Endothelial cell (in vitro differentiated cells): ENCODE measurements around the gene ZEB1. TPM values are rescaled to one million over a fixed set of nuclear protein-coding genes. Genes with fewer than 3 reads are reported as not detected.

Source experiments
- DNase-seq: peaks from one replicate; pipeline ENCODE4 v3.0.0; 2021; ENCODE audit warnings: low spot score
- H3K27ac Mint-ChIP-seq: one replicate; pipeline ENCODE4 v1.8.0; 2021; ENCODE audit warnings: mixed read lengths, inconsistent platforms; ENCODE audit not compliant: unreplicated experiment
- H3K27me3 Mint-ChIP-seq: one replicate; pipeline ENCODE4 v1.8.0; 2021; ENCODE audit warnings: mild to moderate bottlenecking, moderate library complexity, mixed read lengths, inconsistent platforms; ENCODE audit not compliant: unreplicated experiment
- H3K36me3 Mint-ChIP-seq: one replicate; pipeline ENCODE4 v1.8.0; 2021; ENCODE audit warnings: mild to moderate bottlenecking, low read depth, mixed read lengths, inconsistent platforms; ENCODE audit not compliant: unreplicated experiment
- H3K4me1 Mint-ChIP-seq: one replicate; pipeline ENCODE4 v1.8.0; 2021; ENCODE audit warnings: mild to moderate bottlenecking, mixed read lengths, inconsistent platforms; ENCODE audit not compliant: unreplicated experiment
- H3K4me3 Mint-ChIP-seq: one replicate; pipeline ENCODE4 v1.8.0; 2021; ENCODE audit warnings: mild to moderate bottlenecking, mixed read lengths, inconsistent platforms; ENCODE audit not compliant: unreplicated experiment
- H3K9me3 Mint-ChIP-seq: one replicate; pipeline ENCODE4 v1.8.0; 2021; ENCODE audit warnings: mixed read lengths, inconsistent platforms; ENCODE audit not compliant: unreplicated experiment
- total RNA-seq: library from RNA; stranded (reverse); fragmentation: NEBNext Ultra II Directional; extraction: Animal tissue kit (Norgen Biotek cat#: 25700); gene quantifications from one replicate; pipeline ENCODE4 v1.2.1, GENCODE V29; 2021; ENCODE audit not compliant: unreplicated experiment
- TF ChIP-seq, protein P1 (sequence below): fragments of 200-600 bp; sonication (generic); IDR thresholded peaks from one replicate; pipeline ENCODE4 v1.5.0; 2021; ENCODE audit warnings: antibody characterized with exemption; ENCODE audit not compliant: unreplicated experiment

The ZEB1 gene
- total RNA-seq, 1 donor from 2014 or later, result 76.6 TPM

DNA sequence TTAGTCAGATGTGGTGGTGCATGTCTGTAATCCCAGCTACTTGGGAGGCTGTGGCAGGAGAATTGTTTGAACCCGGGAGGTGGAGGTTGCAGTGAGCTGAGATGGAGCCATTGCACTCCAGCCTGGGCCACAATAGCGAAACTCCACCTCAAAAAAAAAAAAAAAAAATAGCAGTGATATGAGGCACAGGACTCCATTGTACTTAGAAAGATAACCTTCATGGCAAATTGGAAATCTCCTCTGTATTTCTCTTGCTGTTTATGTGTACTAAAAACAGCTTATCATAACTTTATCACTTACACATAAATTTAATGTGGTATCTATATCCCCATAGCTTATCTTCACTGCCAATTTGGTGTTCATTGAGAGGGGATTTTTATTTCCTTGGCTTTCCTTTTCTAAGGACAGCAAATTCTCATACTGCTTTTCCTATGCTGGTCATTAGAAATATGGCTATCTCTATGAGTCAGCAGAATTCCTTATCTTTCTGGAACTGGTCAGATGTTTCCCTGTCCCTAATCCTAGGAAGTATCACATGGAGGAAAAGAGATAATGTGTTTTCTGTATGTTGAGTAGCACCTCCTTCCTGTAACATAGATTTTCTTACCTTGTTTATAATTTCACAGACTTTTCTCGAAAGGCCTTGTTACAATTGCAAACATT lies 40.6 kb upstream of the ZEB1 start:
- Mint-ChIP-seq H3K36me3 (peaks cover 5% of the 10 kb centered on the region), H3K27ac (peak overlapping the region; percentile 95), H3K27me3 (no peaks in the 10 kb centered on the region), H3K9me3 (no peaks in the 10 kb centered on the region), H3K4me3 (no peak overlapping the region), H3K4me1 (peaks cover 21% of the 10 kb centered on the region)
- no peak for DNase-seq
- TF ChIP-seq, protein P1, sequence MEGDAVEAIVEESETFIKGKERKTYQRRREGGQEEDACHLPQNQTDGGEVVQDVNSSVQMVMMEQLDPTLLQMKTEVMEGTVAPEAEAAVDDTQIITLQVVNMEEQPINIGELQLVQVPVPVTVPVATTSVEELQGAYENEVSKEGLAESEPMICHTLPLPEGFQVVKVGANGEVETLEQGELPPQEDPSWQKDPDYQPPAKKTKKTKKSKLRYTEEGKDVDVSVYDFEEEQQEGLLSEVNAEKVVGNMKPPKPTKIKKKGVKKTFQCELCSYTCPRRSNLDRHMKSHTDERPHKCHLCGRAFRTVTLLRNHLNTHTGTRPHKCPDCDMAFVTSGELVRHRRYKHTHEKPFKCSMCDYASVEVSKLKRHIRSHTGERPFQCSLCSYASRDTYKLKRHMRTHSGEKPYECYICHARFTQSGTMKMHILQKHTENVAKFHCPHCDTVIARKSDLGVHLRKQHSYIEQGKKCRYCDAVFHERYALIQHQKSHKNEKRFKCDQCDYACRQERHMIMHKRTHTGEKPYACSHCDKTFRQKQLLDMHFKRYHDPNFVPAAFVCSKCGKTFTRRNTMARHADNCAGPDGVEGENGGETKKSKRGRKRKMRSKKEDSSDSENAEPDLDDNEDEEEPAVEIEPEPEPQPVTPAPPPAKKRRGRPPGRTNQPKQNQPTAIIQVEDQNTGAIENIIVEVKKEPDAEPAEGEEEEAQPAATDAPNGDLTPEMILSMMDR, result no peak

DNA sequence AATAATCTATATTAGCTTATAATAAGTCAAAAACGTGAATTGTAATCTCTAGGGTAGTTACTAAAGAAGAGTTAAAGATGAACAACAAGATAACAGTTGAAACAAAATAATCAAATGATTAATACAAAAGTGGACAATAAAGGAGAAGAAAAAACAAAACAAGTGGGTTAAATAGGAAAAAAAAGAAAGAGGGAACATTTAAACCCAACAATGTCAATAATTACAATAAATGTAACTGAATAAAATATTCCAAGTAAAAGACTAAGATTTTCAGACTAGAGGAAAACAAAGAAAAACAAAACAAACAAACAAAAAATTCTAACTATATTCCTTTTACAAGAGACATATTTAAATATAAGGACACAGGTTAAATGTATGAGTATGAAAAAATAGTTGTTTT lies 38.0 kb upstream of the ZEB1 start:
- no peak overlapping the region for H3K27ac Mint-ChIP-seq
- H3K36me3 Mint-ChIP-seq, result peaks cover 5% of the 10 kb centered on the region
- TF ChIP-seq, protein P1, result no peak
- H3K4me1 Mint-ChIP-seq, result peaks cover 16% of the 10 kb centered on the region
- no peak overlapping the region for H3K4me3 Mint-ChIP-seq
- DNase-seq, result no peak
- no peaks in the 10 kb centered on the region for H3K9me3 Mint-ChIP-seq
- H3K27me3 Mint-ChIP-seq, result no peaks in the 10 kb centered on the region

DNA sequence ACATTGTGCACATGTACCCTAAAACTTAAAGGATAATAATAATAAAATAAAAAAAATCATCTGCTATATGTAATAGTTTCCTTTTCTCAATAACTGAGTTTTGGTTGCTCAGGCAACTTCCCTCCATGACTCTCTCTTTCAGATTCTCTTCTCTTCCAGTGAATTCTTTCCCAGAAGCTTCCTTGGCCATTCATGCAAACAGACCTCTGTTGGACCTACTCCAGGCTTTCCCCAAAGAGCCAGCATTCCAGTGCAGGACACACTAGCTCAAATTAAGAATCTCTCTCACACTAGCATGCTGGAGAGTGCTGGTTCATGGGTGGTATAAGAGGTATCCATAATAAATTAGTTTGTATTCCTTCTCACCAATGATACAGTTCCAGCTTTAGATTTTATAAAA lies 31.0 kb upstream of the ZEB1 start:
- Mint-ChIP-seq H3K4me3 (no peak overlapping the region), H3K27me3 (no peaks in the 10 kb centered on the region), H3K36me3 (no peaks in the 10 kb centered on the region), H3K27ac (no peak overlapping the region), H3K9me3 (no peaks in the 10 kb centered on the region), H3K4me1 (no peaks in the 10 kb centered on the region)
- TF ChIP-seq, protein P1, result no peak
- no peak for DNase-seq

DNA sequence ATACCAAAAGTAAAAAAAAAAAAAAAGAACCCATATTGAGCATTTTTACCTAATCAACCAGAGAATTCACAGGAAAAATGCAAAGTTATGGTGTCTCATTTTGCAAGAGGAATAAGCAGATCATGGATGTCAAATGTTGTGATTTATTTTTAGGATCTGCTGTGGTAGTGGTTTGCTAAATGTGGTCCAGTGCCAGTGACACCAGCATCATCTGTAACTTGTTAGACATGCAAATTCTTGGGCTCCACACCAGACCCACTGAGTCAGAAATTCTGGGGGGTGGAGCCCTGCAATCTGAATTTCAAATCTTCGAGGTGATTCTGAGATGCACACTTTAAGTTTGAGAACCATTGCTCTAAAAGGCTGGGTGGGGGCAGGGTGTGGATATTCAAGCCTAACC lies 30.1 kb upstream of the ZEB1 start:
- no peaks in the 10 kb centered on the region for H3K4me1 Mint-ChIP-seq
- no peak overlapping the region for H3K27ac Mint-ChIP-seq
- H3K4me3 Mint-ChIP-seq, result no peak overlapping the region
- H3K27me3 Mint-ChIP-seq, result no peaks in the 10 kb centered on the region
- TF ChIP-seq, protein P1, result no peak
- H3K9me3 Mint-ChIP-seq, result no peaks in the 10 kb centered on the region
- DNase-seq, result no peak
- no peaks in the 10 kb centered on the region for H3K36me3 Mint-ChIP-seq

DNA sequence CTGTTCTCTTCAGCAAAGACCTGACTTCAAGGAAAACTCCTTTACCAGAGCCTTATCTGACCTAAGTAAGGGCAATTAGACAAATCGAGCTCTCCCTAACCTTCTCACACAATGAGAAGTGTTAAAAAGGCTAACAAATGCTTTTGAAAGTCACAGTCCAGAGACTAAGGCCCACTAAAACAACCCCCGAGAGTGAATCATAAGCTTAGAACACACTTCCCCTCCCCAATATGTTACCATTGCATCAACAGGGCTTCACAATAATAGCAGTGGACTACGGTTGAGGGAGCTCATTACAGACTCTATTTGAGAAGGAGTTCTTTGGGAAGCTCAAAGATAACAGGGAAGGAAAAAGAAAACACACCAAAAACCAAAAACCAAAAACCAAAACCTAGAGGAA lies 28.6 kb upstream of the ZEB1 start:
- Mint-ChIP-seq H3K27ac (no peak overlapping the region), H3K4me1 (no peaks in the 10 kb centered on the region), H3K27me3 (no peaks in the 10 kb centered on the region), H3K9me3 (no peaks in the 10 kb centered on the region), H3K4me3 (no peak overlapping the region), H3K36me3 (no peaks in the 10 kb centered on the region)
- no peak for DNase-seq
- TF ChIP-seq, protein P1, result no peak
